Endothelial cell of umbilical vein (primary cell): Measurements from ENCODE around the gene ACTN3.

Experiments
- CTCF ChIP-seq, 2 donors: IDR thresholded peaks; 1 replicate in 1 of 2; 2 replicates in 1 of 2; pipeline ENCODE4 v1.5.1; 2011; ENCODE audit warnings: low read length in 2 of 2, mild to moderate bottlenecking in 2 of 2, moderate library complexity in 2 of 2, control low read depth in 1 of 2, inconsistent platforms in 1 of 2, low read depth in 1 of 2; ENCODE audit not compliant: insufficient read depth in 1 of 2; ENCODE audit errors: extremely low read depth in 1 of 2
- POLR2A ChIP-seq: IDR thresholded peaks from 2 replicates; pipeline ENCODE4 v1.6.1; 2012; ENCODE audit warnings: low read depth, mild to moderate bottlenecking, control low read depth, low read length

GRCh38 chr11:66530927-66531709 is 15.6 kb upstream of the ACTN3 start:
- TF ChIP-seq POLR2A (no peak), CTCF (IDR thresholded peaks at IDR 0.05; ENCODE audit: extremely low read depth in 1 of 2, insufficient read depth in 1 of 2, low read depth in 1 of 2, low read length in 2 of 2) (no peak)
